NB4 (cell line): ENCODE measurements around the gene RBM4B.

ENCODE experiments used
- CTCF ChIP-seq: IDR thresholded peaks from one replicate; pipeline ENCODE4 v1.5.1; 2012; ENCODE audit warnings: low read depth, low read length
- MAX ChIP-seq: IDR thresholded peaks from 2 replicates; pipeline ENCODE4 v1.6.1; 2011; ENCODE audit warnings: low read depth, low read length
- POLR2A ChIP-seq: IDR thresholded peaks from 2 replicates; pipeline ENCODE4 v1.6.1; 2011; ENCODE audit warnings: mild to moderate bottlenecking; ENCODE audit not compliant: insufficient read length; ENCODE audit errors: extremely low read depth

DNA sequence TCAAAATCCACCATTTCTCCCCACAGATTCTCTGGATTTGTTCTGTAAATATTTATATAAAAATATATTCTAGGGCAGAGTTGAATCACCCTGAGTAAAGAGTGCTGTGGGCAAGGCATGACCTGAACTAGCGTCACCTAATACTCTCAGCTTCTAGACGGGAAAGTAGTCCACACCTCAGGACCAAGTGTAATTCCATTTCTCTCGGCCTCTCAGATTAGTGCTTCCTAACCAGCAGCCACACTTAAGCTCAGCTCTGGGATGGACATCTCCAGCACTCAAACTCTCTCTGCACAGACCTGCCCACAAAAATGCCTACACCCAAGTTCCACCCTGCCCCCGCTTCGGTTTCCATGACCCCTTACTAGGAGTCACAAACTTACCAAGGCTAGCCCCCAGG lies 46.0 kb upstream of the RBM4B start:
- TF ChIP-seq CTCF = no peak
- TF ChIP-seq POLR2A = no peak
- no peak for TF ChIP-seq MAX
